ENCODE data around the gene LIM2.

Gene LIM2

GRCh38 chr19:51330366-51330765 is 57.4 kb downstream of the LIM2 start:
- TF ChIP-seq CREB1 (IDR thresholded peaks at IDR 0.05; ENCODE audit: low read depth) = no peak
- TF ChIP-seq FOXM1 (IDR thresholded peaks at IDR 0.05; ENCODE audit: borderline replicate concordance, low read depth) = no peak
- TF ChIP-seq NFIC (IDR thresholded peaks at IDR 0.05) = no peak
- no peak for TF ChIP-seq TEAD4 (IDR thresholded peaks at IDR 0.05)
- TF ChIP-seq, protein P1, sequence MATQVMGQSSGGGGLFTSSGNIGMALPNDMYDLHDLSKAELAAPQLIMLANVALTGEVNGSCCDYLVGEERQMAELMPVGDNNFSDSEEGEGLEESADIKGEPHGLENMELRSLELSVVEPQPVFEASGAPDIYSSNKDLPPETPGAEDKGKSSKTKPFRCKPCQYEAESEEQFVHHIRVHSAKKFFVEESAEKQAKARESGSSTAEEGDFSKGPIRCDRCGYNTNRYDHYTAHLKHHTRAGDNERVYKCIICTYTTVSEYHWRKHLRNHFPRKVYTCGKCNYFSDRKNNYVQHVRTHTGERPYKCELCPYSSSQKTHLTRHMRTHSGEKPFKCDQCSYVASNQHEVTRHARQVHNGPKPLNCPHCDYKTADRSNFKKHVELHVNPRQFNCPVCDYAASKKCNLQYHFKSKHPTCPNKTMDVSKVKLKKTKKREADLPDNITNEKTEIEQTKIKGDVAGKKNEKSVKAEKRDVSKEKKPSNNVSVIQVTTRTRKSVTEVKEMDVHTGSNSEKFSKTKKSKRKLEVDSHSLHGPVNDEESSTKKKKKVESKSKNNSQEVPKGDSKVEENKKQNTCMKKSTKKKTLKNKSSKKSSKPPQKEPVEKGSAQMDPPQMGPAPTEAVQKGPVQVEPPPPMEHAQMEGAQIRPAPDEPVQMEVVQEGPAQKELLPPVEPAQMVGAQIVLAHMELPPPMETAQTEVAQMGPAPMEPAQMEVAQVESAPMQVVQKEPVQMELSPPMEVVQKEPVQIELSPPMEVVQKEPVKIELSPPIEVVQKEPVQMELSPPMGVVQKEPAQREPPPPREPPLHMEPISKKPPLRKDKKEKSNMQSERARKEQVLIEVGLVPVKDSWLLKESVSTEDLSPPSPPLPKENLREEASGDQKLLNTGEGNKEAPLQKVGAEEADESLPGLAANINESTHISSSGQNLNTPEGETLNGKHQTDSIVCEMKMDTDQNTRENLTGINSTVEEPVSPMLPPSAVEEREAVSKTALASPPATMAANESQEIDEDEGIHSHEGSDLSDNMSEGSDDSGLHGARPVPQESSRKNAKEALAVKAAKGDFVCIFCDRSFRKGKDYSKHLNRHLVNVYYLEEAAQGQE (IDR thresholded peaks at IDR 0.05; ENCODE audit: low read depth) = no peak
- TF ChIP-seq RAD21 (IDR thresholded peaks at IDR 0.05; ENCODE audit: low read depth) = no peak
- TF ChIP-seq MAX (IDR thresholded peaks at IDR 0.05) = no peak
- no peak for TF ChIP-seq USF1 (IDR thresholded peaks at IDR 0.05)
- TF ChIP-seq ZBTB7A (IDR thresholded peaks at IDR 0.05; ENCODE audit: low read depth) = no peak
- TF ChIP-seq TAF1 (IDR thresholded peaks at IDR 0.05; ENCODE audit: low read depth) = no peak
- no peak for TF ChIP-seq YY1 (IDR thresholded peaks at IDR 0.05; ENCODE audit: low read depth)
- TF ChIP-seq TCF12 (IDR thresholded peaks at IDR 0.05; ENCODE audit: low read depth) = no peak
- no peak for TF ChIP-seq CEBPB (IDR thresholded peaks at IDR 0.05)
- no peak for TF ChIP-seq EGR1 (IDR thresholded peaks at IDR 0.05)
